PFSK-1 (cell line): Measurements from ENCODE around the gene RYK.

Experiments used
- FOXP2 ChIP-seq: optimal IDR thresholded peaks from 2 replicates; pipeline ENCODE3; 2011; ENCODE audit warnings: borderline replicate concordance, control low read depth, inconsistent platforms; ENCODE audit not compliant: insufficient read depth; ENCODE audit errors: extremely low read length, extremely low read depth
- POLR2AphosphoS5 ChIP-seq: IDR thresholded peaks from 2 replicates; pipeline ENCODE4 v1.6.1; 2012; ENCODE audit warnings: low read depth, mild to moderate bottlenecking, control low read depth, low read length, moderate library complexity
- SIN3A ChIP-seq: IDR thresholded peaks from 2 replicates; pipeline ENCODE4 v1.6.1; 2012; ENCODE audit warnings: mild to moderate bottlenecking, low read length, moderate library complexity, borderline replicate concordance; ENCODE audit not compliant: insufficient read depth
- TAF1 ChIP-seq: IDR thresholded peaks from 2 replicates; pipeline ENCODE4 v1.6.1; 2012; ENCODE audit warnings: low read length, control low read depth, borderline replicate concordance; ENCODE audit not compliant: insufficient read depth
- TF ChIP-seq, protein P1 (sequence below), 2 experiments: IDR thresholded peaks; 2 replicates each; pipeline versions ENCODE4 v1.6.1 to v1.8.0; 2011 to 2012; ENCODE audit warnings: low read depth in 2 of 2, low read length in 2 of 2, control low read depth in 1 of 2, inconsistent platforms in 1 of 2, mild to moderate bottlenecking in 1 of 2, moderate library complexity in 1 of 2; ENCODE audit not compliant: insufficient read depth in 1 of 2

The RYK gene

DNA sequence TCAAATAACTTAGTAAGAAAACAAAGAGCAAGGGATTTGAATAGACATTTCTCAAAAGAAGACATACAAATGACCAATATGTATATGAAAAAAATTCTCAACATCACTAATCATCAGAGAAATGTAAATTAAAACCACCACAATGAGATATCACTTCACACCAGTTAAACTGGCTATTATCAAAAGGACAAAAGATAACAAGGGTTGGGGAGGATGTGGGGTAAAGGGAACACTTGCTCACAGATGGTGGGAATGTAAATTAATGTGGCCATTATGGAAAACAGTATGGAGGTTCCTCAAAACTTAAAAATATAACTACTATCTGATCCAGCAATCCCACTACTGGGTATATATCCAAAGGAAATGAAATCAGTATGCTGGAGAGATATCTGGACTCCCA lies 46.0 kb upstream of the RYK start:
- no peak for TF ChIP-seq FOXP2
- no peak for TF ChIP-seq TAF1
- TF ChIP-seq POLR2AphosphoS5: no peak
- TF ChIP-seq, protein P1, sequence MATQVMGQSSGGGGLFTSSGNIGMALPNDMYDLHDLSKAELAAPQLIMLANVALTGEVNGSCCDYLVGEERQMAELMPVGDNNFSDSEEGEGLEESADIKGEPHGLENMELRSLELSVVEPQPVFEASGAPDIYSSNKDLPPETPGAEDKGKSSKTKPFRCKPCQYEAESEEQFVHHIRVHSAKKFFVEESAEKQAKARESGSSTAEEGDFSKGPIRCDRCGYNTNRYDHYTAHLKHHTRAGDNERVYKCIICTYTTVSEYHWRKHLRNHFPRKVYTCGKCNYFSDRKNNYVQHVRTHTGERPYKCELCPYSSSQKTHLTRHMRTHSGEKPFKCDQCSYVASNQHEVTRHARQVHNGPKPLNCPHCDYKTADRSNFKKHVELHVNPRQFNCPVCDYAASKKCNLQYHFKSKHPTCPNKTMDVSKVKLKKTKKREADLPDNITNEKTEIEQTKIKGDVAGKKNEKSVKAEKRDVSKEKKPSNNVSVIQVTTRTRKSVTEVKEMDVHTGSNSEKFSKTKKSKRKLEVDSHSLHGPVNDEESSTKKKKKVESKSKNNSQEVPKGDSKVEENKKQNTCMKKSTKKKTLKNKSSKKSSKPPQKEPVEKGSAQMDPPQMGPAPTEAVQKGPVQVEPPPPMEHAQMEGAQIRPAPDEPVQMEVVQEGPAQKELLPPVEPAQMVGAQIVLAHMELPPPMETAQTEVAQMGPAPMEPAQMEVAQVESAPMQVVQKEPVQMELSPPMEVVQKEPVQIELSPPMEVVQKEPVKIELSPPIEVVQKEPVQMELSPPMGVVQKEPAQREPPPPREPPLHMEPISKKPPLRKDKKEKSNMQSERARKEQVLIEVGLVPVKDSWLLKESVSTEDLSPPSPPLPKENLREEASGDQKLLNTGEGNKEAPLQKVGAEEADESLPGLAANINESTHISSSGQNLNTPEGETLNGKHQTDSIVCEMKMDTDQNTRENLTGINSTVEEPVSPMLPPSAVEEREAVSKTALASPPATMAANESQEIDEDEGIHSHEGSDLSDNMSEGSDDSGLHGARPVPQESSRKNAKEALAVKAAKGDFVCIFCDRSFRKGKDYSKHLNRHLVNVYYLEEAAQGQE (IDR thresholded peaks at IDR 0.05; ENCODE audit: insufficient read depth in 1 of 2, low read depth in 2 of 2, low read length in 2 of 2): no peak
- no peak for TF ChIP-seq SIN3A

DNA sequence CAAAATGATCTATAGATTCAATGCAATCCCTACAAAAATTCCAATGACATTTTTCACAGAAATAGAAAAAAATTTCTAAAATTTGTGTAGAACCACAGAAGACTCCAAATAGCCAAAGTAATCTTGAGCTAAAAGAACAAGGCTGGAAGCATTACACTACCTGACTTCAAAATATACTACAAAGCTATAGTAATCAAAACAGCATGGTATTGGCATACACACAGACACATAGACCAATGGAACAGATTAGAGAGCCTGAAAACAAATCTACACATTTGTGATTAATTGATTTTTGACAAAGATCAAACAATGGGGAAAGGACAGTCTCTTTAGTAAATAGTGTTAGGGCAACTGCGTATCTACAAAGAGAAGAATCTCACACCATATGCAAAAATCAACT lies 45.3 kb upstream of the RYK start:
- TF ChIP-seq SIN3A (no peak), FOXP2 (no peak), TAF1 (no peak), POLR2AphosphoS5 (no peak)
- TF ChIP-seq, protein P1 (IDR thresholded peaks at IDR 0.05; ENCODE audit: insufficient read depth in 1 of 2, low read depth in 2 of 2, low read length in 2 of 2): no peak

DNA sequence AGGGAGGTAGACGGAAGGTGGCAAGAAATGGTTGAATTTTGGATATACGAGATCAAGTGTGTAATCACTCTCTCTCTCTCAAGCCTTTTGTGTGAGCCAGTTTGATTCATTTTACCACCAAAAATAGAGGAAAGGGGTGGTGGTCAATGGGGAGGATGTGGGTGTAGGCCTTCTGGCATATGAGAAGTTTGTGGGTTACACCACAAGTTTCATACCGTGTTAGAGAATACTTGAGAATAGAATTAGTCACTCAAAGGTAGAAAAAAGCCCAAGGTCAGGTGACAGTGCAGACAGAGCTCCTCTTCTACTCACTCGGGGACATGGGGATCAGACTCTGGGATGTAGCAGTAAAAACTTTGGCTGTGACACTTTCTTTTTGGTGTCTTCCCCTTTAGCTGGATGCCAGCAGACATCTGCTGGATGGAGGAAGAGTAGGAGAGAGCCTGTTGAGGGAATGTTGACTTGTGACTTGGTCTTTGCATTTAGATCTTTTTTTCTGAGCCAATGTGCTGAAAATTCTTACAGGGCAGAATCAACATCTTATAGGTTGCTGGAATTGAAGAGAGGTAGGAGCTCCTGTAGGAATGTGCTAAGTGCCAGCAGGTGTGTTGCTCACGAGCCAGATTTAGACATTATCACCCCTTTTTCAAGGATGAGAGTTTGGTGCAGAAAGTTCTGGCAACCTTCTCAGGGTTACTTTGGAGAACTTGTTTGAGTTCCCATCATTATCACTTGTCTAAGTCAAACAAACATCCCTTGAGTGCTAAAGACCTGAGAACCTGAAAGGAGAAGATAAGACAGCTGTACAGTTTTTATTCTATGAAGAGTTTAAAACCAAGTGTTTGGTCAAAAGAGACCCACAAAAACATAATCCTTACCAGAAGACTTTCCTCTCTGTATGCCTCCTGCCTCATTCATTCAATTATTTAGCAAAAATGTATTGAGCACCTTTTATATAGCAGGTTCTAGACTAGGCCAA lies 43.9 kb upstream of the RYK start:
- TF ChIP-seq TAF1 (no peak), SIN3A (no peak), FOXP2 (no peak), POLR2AphosphoS5 (no peak)
- TF ChIP-seq, protein P1 (IDR thresholded peaks at IDR 0.05; ENCODE audit: insufficient read depth in 1 of 2, low read depth in 2 of 2, low read length in 2 of 2): no peak

DNA sequence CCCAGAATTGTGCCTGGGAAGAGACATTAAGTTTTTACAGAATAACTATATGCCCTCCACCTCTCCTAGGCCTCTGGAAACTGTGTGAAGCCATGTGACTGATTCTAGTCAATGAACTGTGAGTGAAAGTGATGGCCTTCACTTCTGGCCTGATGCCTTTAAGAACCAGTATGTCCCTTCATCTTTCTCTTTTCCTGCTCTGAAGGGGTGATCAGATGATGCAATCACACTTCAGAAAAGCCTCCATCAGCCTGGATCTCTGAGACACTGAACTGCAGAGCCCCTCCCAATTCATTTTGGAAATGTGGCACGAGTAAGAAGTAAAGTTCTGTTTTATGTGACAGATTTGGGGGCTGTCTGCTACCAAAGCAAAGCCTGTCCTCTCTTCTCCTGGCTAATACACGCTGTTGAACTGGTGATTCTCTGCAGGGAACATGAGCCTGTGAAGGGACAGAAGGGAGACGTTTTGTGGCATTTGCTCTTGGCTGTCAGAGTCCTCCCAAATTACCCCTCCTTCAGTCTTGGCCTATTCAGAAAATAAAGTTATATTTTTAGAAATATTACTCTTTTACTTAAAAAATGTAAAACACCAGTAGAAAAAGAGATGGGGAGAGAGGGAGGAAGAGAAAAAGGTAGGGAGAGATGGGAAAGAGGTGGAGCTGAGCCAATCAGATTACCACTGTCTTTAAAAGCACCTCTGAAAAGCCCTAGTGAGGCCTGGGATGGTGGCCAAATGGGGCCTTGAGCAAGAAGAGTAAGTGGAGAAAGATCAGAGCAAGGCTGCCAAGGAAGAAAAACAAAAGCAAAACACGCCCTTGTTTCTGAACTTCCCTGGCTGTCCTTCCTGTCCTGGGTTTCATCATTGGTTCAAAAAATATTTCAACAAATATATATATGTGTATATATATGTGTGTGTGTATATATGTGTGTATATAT lies 40.9 kb upstream of the RYK start:
- TF ChIP-seq, protein P1 (IDR thresholded peaks at IDR 0.05; ENCODE audit: insufficient read depth in 1 of 2, low read depth in 2 of 2, low read length in 2 of 2): no peak
- TF ChIP-seq SIN3A: no peak
- no peak for TF ChIP-seq FOXP2
- no peak for TF ChIP-seq POLR2AphosphoS5
- no peak for TF ChIP-seq TAF1
